Measurements from ENCODE around the gene ZNF44. TPM values are rescaled to one million over a fixed set of nuclear protein-coding genes. Genes with fewer than 3 reads are reported as not detected.
A peak's percentile ranks its signal among the peaks of the same experiment; 100 is the strongest.

ZNF44 gene
- total RNA-seq, 1 experiment from 2014 or later, result 4.8 TPM

DNA sequence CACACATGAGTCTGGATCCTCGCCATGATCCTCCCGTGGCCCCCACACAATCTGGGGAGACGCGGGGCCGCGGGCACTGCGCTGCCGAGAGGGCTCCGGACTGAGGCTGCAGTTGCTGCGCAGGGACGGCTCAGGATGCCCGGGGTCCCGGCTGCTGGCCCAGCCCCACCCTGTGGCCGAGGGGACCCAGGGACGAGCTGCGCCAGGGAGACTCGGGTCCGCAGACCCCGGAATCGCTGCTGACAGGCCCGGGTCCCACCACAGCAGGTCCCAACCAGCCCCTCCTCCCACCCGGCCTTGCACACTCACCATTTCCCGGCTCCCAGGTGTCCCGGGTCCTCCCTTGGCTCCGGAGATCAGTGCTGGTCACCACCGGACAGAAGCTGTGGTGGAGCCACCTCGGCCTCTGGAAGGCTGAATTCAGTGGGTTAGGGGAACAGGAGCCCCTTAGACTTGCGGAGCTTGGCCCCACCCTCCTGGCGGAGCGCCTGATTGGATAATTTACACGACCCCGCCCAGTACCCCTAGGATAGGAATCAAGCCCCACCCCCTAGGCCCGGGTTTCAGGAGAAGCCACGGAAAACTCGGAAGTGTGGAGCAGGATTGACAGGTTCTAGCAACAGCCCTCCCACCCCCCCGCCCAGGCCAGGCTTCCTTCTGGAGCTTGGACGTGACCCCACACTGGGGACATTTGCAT is 57.4 kb downstream of the ZNF44 start:
- H3K27ac Mint-ChIP-seq, result no peak overlapping the region
- peaks cover 19% of the 10 kb centered on the region for H3K9me3 Mint-ChIP-seq
- POLR2A ChIA-PET, result no interaction called here
- DNase-seq (ENCODE audit: low spot score), result peak; percentile 45
- H3K36me3 Mint-ChIP-seq, result peaks cover 19% of the 10 kb centered on the region
- ATAC-seq, result peak; percentile 46; the same call in 1 of the 2 replicates
- H3K4me3 Mint-ChIP-seq, result no peak overlapping the region
- H3K4me1 Mint-ChIP-seq, result peaks cover 12% of the 10 kb centered on the region
- TF ChIP-seq, protein P1, sequence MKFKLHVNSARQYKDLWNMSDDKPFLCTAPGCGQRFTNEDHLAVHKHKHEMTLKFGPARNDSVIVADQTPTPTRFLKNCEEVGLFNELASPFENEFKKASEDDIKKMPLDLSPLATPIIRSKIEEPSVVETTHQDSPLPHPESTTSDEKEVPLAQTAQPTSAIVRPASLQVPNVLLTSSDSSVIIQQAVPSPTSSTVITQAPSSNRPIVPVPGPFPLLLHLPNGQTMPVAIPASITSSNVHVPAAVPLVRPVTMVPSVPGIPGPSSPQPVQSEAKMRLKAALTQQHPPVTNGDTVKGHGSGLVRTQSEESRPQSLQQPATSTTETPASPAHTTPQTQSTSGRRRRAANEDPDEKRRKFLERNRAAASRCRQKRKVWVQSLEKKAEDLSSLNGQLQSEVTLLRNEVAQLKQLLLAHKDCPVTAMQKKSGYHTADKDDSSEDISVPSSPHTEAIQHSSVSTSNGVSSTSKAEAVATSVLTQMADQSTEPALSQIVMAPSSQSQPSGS (CRISPR knock-in tag; IDR thresholded peaks at IDR 0.05; ENCODE audit: borderline replicate concordance, low read depth), result no peak
- TF ChIP-seq, protein P2, sequence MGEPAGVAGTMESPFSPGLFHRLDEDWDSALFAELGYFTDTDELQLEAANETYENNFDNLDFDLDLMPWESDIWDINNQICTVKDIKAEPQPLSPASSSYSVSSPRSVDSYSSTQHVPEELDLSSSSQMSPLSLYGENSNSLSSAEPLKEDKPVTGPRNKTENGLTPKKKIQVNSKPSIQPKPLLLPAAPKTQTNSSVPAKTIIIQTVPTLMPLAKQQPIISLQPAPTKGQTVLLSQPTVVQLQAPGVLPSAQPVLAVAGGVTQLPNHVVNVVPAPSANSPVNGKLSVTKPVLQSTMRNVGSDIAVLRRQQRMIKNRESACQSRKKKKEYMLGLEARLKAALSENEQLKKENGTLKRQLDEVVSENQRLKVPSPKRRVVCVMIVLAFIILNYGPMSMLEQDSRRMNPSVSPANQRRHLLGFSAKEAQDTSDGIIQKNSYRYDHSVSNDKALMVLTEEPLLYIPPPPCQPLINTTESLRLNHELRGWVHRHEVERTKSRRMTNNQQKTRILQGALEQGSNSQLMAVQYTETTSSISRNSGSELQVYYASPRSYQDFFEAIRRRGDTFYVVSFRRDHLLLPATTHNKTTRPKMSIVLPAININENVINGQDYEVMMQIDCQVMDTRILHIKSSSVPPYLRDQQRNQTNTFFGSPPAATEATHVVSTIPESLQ (CRISPR knock-in tag; IDR thresholded peaks at IDR 0.05), result no peak
- TF ChIP-seq NR2C2 (CRISPR knock-in tag; IDR thresholded peaks at IDR 0.05), result no peak
- no peak for TF ChIP-seq NFE2L1 (CRISPR knock-in tag; IDR thresholded peaks at IDR 0.05)
- no peak for TF ChIP-seq CREB1 (CRISPR knock-in tag; IDR thresholded peaks at IDR 0.05)
- TF ChIP-seq, protein P3, sequence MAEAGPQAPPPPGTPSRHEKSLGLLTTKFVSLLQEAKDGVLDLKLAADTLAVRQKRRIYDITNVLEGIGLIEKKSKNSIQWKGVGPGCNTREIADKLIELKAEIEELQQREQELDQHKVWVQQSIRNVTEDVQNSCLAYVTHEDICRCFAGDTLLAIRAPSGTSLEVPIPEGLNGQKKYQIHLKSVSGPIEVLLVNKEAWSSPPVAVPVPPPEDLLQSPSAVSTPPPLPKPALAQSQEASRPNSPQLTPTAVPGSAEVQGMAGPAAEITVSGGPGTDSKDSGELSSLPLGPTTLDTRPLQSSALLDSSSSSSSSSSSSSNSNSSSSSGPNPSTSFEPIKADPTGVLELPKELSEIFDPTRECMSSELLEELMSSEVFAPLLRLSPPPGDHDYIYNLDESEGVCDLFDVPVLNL (CRISPR knock-in tag; IDR thresholded peaks at IDR 0.05; ENCODE audit: borderline replicate concordance, low read depth), result no peak
- TF ChIP-seq, protein P4, sequence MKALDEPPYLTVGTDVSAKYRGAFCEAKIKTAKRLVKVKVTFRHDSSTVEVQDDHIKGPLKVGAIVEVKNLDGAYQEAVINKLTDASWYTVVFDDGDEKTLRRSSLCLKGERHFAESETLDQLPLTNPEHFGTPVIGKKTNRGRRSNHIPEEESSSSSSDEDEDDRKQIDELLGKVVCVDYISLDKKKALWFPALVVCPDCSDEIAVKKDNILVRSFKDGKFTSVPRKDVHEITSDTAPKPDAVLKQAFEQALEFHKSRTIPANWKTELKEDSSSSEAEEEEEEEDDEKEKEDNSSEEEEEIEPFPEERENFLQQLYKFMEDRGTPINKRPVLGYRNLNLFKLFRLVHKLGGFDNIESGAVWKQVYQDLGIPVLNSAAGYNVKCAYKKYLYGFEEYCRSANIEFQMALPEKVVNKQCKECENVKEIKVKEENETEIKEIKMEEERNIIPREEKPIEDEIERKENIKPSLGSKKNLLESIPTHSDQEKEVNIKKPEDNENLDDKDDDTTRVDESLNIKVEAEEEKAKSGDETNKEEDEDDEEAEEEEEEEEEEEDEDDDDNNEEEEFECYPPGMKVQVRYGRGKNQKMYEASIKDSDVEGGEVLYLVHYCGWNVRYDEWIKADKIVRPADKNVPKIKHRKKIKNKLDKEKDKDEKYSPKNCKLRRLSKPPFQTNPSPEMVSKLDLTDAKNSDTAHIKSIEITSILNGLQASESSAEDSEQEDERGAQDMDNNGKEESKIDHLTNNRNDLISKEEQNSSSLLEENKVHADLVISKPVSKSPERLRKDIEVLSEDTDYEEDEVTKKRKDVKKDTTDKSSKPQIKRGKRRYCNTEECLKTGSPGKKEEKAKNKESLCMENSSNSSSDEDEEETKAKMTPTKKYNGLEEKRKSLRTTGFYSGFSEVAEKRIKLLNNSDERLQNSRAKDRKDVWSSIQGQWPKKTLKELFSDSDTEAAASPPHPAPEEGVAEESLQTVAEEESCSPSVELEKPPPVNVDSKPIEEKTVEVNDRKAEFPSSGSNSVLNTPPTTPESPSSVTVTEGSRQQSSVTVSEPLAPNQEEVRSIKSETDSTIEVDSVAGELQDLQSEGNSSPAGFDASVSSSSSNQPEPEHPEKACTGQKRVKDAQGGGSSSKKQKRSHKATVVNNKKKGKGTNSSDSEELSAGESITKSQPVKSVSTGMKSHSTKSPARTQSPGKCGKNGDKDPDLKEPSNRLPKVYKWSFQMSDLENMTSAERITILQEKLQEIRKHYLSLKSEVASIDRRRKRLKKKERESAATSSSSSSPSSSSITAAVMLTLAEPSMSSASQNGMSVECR (CRISPR knock-in tag; IDR thresholded peaks at IDR 0.05; ENCODE audit: borderline replicate concordance), result no peak
- TF ChIP-seq FOXK1 (CRISPR knock-in tag; IDR thresholded peaks at IDR 0.05), result no peak
- no peak for TF ChIP-seq ZNF317 (CRISPR knock-in tag; IDR thresholded peaks at IDR 0.05; ENCODE audit: borderline replicate concordance, low read depth)
- TF ChIP-seq ZNF671 (CRISPR knock-in tag; IDR thresholded peaks at IDR 0.05), result no peak
- TF ChIP-seq, protein P5, sequence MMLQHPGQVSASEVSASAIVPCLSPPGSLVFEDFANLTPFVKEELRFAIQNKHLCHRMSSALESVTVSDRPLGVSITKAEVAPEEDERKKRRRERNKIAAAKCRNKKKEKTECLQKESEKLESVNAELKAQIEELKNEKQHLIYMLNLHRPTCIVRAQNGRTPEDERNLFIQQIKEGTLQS (CRISPR knock-in tag; conservative IDR thresholded peaks at IDR 0.05), result no peak
- TF ChIP-seq ZNF232 (CRISPR knock-in tag; IDR thresholded peaks at IDR 0.05), result no peak
- TF ChIP-seq MXD4 (CRISPR knock-in tag; IDR thresholded peaks at IDR 0.05; ENCODE audit: borderline replicate concordance), result no peak
- TF ChIP-seq ESRRA (CRISPR knock-in tag; IDR thresholded peaks at IDR 0.05; ENCODE audit: borderline replicate concordance), result no peak
- no peak for TF ChIP-seq ZNF416 (CRISPR knock-in tag; IDR thresholded peaks at IDR 0.05)
- no peak for TF ChIP-seq EMX1 (CRISPR knock-in tag; IDR thresholded peaks at IDR 0.05)
- TF ChIP-seq TEAD4 (CRISPR knock-in tag; IDR thresholded peaks at IDR 0.05), result no peak
- CTCF ChIA-PET, result interaction anchor here (1.1 kb wide), 1 partner anchor 129 kb away, joined by 3 read pairs; the partner anchor contains the start of gene ZNF442
- no peaks in the 10 kb centered on the region for H3K27me3 Mint-ChIP-seq (ENCODE audit: low read depth)
